Measurements from ENCODE around the gene NCLN.

The NCLN gene

DNA sequence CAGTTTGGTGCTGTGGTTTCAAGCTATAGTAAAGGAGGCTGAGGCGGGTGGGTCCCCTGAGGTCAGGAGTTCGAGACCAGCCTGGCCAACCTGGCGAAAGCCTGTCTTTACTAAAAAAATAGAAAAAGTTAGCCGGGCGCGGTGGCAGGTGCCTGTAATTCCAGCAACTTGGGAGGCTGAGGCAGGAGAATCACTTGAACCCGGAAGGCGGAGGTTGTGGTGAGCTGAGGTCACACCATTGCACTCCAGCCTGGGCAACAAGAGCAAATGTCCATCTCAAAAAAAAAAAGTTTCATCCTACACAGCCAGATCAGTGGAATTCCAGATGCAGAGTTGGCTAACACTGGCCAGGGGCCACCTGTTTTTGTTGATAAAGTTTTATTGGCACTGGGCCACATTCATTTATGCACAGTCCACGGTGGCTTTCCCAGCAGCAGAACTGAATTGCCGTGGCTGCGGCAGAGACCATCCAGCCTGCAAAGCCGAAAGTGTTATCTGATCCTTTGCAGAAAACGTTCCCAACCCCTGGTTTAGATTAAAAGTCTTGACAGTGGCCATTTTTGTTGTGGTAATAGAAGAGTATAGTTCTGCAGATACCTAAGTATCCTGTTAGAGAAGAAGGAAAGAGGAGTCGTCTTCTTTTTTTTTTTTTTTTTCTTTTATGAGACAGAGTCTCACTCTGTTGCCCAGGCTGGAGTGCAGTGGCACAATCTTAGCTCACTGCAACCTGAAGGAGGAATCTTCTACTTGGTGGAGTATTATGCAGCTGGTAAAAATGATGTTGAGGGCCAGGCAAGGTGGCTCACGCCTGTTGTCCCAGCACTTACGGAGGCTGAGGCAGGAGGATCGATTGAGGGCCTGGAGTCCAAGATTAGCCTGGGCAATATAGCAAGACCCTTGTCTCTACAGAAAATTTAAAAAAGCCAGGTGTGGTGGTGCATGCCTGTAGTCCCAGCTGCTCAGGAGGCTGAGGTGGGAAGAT, 8.7 kb downstream of the NCLN start:
- H3K27ac ChIP-seq = no peak overlapping the region
- TF ChIP-seq, protein P1, sequence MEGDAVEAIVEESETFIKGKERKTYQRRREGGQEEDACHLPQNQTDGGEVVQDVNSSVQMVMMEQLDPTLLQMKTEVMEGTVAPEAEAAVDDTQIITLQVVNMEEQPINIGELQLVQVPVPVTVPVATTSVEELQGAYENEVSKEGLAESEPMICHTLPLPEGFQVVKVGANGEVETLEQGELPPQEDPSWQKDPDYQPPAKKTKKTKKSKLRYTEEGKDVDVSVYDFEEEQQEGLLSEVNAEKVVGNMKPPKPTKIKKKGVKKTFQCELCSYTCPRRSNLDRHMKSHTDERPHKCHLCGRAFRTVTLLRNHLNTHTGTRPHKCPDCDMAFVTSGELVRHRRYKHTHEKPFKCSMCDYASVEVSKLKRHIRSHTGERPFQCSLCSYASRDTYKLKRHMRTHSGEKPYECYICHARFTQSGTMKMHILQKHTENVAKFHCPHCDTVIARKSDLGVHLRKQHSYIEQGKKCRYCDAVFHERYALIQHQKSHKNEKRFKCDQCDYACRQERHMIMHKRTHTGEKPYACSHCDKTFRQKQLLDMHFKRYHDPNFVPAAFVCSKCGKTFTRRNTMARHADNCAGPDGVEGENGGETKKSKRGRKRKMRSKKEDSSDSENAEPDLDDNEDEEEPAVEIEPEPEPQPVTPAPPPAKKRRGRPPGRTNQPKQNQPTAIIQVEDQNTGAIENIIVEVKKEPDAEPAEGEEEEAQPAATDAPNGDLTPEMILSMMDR (conservative IDR thresholded peaks at IDR 0.05) = no peak

DNA sequence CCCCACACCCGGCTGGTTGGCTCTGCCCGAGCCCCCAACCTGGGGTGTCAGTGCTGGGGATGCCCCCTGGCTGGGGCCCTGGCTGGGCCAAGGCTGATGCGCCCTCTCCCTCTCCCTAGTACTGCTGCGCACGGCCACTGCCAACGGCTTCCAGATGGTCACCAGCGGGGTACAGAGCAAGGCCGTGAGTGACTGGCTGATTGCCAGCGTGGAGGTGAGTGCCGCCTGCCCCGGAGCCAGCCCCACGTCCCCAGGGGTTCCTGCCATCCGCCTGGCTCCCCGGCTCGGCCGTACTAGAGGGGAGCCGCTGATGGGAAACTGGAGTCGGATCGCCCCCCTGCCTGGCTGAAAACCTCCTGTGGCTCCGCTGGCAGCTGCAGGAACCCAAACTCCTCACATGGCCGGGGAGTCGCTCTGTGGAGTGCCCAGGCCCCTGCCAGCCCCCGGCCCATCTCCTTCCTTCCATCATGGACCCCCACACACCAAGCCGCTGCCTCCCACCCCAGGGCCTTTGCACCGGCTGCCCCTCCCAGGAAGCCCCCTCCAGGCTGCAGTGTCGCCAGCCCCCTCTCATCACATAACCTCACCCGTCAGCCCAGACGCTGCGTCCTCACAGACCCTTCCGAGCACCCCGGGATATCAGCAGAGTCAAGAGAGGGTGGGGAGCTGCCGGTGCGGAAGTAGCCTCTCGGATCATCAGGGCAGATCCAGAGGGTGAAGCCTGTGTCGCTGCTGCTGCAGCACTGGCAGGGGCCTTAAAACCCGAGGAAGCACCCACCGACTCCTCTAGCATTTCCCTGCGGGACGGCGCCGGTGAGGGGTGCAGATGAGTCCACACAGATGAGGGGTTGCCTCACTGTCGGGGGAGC, 10.6 kb downstream of the NCLN start:
- H3K27ac ChIP-seq = no peak overlapping the region
- TF ChIP-seq, protein P1 (conservative IDR thresholded peaks at IDR 0.05) = no peak

DNA sequence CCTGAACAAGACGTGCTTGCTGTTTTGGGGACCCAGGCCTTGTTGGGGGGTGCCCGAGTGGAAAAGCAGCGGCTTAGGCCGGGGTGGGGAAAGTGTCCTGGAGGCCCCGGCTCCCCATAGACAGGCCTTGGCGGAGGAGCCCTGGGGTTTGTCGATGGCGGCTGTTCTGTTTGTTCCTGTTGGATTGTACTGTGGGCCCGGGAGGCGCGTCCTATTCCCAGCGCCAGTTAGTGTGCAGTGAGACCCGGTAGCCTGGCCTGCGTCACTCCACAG, 11.1 kb downstream of the NCLN start:
- no peak overlapping the region for H3K27ac ChIP-seq
- TF ChIP-seq, protein P1 (conservative IDR thresholded peaks at IDR 0.05) = no peak

DNA sequence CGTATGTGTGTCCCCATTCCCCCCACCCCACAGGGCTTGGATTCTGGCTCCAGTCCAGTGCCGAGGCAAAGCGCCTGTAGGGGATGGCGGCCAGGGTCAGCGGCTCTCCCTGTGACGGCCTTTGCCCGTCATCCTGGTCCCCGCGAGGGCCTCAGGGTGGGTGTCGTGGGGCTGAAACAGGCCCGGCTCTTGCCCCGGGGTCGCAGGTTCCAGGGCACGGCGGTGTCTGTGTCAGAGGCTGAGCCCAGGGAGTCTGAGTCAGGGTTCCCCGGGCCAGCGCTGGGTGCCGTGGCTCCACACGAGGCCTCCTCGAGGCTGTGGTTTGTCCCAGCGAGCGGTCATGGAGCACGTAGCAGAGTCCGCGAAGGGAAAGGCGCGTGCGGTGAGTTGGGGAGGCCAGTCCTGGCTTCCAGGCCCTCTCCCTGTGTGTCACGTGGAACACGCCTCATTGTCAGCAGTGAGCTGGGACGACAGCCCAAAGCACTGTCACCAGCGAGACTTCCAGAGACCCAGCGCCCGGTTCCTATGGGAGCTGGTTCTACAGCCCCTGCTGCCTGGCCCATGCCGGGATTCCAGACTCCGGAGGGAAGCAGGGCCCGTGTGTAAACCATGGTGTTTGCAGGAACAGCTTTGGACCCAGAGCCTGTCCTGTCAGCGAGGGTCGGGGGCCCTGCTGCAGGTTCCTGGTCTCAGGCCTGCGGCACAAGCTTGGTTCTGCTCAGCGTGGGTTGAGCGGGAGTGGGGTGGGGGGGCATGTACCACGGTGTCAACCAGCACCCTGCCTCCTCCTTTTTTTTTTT, 13.4 kb downstream of the NCLN start:
- no peak overlapping the region for H3K27ac ChIP-seq
- TF ChIP-seq, protein P1 (conservative IDR thresholded peaks at IDR 0.05) = no peak

DNA sequence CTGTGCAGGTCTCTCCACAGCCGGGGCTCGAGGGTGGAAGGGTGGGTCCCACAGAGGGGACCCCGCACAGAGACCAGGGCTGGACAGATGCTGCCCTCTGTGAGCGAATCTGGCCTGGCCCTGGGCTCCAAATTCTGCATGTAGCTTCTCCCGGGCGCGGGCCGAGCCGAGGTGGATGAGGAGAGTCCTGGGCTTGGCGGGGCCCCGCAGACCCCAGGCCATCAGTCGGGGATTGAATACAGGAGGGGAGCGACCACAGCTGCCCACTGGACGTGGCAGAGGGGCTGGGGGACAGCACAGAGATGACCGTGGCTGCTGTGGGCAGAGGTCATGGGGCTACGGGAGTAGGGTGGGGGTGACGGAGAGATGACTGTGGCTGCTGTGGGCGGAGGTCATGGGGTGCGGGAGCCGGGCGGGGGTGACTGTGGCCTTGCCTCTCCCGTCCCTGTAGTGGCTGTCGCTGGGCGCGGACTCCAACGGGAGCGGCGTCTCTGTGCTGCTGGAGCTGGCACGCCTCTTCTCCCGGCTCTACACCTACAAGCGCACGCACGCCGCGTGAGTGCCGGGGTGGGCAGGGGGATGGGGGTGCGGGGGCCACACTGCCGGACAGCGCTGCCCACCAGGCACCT, 15.5 kb downstream of the NCLN start:
- no peak overlapping the region for H3K27ac ChIP-seq
- TF ChIP-seq, protein P1 (conservative IDR thresholded peaks at IDR 0.05) = no peak

DNA sequence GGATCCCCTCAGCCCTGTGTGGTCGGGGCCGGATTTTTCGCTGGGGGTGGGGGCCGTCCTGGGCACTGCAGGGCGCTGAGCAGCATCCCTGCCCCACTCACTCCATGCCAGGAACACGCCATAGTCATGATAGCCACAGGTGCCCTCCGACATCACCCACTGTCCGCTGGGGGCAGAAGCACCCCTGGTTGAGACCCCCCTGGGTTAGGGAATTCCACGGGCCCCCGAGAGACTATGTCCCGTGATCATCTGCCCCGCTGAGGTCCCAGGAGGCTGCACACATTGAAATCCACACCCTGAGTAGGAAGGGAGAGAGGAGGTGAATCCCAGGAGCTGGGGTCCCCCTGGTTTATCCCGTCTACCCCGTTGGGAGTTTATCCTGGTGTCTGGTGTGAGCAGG, 16.2 kb downstream of the NCLN start:
- TF ChIP-seq, protein P1 (conservative IDR thresholded peaks at IDR 0.05) = no peak
- H3K27ac ChIP-seq = no peak overlapping the region

All from VCaP (cell line).